Activated CD8-positive, alpha-beta T cell treated with anti-CD3 and anti-CD28 coated beads for 36 hours (primary cell): ENCODE data around the gene C10orf53. TPM values are rescaled to one million over a fixed set of nuclear protein-coding genes. Genes with fewer than 3 reads are reported as not detected.

Source experiments
- ATAC-seq: fragments of 200-7000 bp; cut with Tn5 transposase; one replicate; pipeline ENCODE4 v1.10.0; 2021; ENCODE audit warnings: mild to moderate bottlenecking, moderate library complexity
- CTCF ChIA-PET: fragments of 350-600 bp; sonication (Branson Sonifier 250); formaldehyde crosslinking; loops from one replicate; lab custom pipeline; 2021; ENCODE audit warnings: antibody characterized with exemption; lab: Charles Lee
- POLR2A ChIA-PET: fragments of 350-600 bp; sonication (Branson Sonifier 250); formaldehyde crosslinking; loops from one replicate; lab custom pipeline; 2021; ENCODE audit warnings: antibody characterized with exemption; lab: Charles Lee
- DNase-seq: peaks from one replicate; pipeline ENCODE4 v3.0.0-alpha.2; 2020
- H3K27ac Mint-ChIP-seq: one replicate; pipeline ENCODE4 v1.8.0; 2021; ENCODE audit warnings: mild to moderate bottlenecking, mixed read lengths
- H3K27me3 Mint-ChIP-seq: one replicate; pipeline ENCODE4 v1.8.0; 2021; ENCODE audit warnings: mixed read lengths
- H3K36me3 Mint-ChIP-seq: one replicate; pipeline ENCODE4 v1.8.0; 2021; ENCODE audit warnings: low read depth, mixed read lengths
- H3K4me1 Mint-ChIP-seq: one replicate; pipeline ENCODE4 v1.8.0; 2021; ENCODE audit warnings: low read depth, mixed read lengths
- H3K4me3 Mint-ChIP-seq: one replicate; pipeline ENCODE4 v1.8.0; 2021; ENCODE audit warnings: mild to moderate bottlenecking, moderate library complexity, mixed read lengths
- H3K9me3 Mint-ChIP-seq: one replicate; pipeline ENCODE4 v1.8.0; 2021; ENCODE audit warnings: mixed read lengths
- intact Hi-C: fragments of 100-400 bp; cut with micrococcal nuclease; formaldehyde crosslinking; loops from one replicate; pipeline ENCODE4 v1.10.0; 2022
- total RNA-seq, 2 experiments: library from RNA; stranded (reverse); gene quantifications; one replicate each; pipeline ENCODE4 v1.2.3, GENCODE V29; 2021
- TF ChIP-seq, protein P1 (sequence below): fragments of 200-600 bp; IDR thresholded peaks from one replicate; pipeline ENCODE4 v1.8.0; 2022; ENCODE audit warnings: antibody characterized with exemption, mild to moderate bottlenecking

The C10orf53 gene, protein sequence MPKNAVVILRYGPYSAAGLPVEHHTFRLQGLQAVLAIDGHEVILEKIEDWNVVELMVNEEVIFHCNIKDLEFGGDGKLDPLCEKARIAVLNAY
- not detected for total RNA-seq

DNA sequence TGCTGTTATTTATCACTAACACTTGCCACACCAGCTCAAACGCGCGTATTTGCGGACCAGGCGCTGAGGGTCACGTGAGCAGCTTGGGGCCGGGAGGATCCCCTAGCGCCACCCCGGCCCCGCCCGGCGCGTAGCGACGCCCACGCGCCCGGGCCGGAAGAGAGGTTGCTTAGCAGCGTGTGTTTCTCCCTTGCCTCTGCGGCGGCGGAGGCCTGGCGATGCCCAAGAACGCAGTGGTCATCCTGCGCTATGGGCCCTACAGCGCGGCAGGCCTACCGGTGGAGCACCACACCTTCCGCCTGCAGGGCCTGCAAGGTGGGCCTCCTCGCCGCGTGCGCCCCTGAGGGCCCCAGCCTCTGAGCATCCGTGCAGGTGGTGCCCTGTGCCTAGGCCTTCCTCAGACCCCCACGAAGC lies at the start of gene C10orf53:
TSS of gene C10orf53 (plus strand) at position 172 of the 414 bp plus-strand sequence. CDS start at position 219, 47 bp downstream.
- Mint-ChIP-seq H3K36me3 (no peaks in the 10 kb centered on the region), H3K9me3 (peaks cover 16% of the 10 kb centered on the region), H3K4me1 (no peaks in the 10 kb centered on the region), H3K27me3 (peaks cover 31% of the 10 kb centered on the region), H3K4me3 (no peak within 1 kb of the TSS), H3K27ac (no peak within 1 kb of the TSS)
- DNase-seq (peak; percentile 57), ATAC-seq (peak; percentile 80)
- POLR2A ChIA-PET: no interaction called here
- TF ChIP-seq, protein P1, sequence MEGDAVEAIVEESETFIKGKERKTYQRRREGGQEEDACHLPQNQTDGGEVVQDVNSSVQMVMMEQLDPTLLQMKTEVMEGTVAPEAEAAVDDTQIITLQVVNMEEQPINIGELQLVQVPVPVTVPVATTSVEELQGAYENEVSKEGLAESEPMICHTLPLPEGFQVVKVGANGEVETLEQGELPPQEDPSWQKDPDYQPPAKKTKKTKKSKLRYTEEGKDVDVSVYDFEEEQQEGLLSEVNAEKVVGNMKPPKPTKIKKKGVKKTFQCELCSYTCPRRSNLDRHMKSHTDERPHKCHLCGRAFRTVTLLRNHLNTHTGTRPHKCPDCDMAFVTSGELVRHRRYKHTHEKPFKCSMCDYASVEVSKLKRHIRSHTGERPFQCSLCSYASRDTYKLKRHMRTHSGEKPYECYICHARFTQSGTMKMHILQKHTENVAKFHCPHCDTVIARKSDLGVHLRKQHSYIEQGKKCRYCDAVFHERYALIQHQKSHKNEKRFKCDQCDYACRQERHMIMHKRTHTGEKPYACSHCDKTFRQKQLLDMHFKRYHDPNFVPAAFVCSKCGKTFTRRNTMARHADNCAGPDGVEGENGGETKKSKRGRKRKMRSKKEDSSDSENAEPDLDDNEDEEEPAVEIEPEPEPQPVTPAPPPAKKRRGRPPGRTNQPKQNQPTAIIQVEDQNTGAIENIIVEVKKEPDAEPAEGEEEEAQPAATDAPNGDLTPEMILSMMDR: no peak
- CTCF ChIA-PET: no interaction called here
- intact Hi-C loops: no loop called here

DNA sequence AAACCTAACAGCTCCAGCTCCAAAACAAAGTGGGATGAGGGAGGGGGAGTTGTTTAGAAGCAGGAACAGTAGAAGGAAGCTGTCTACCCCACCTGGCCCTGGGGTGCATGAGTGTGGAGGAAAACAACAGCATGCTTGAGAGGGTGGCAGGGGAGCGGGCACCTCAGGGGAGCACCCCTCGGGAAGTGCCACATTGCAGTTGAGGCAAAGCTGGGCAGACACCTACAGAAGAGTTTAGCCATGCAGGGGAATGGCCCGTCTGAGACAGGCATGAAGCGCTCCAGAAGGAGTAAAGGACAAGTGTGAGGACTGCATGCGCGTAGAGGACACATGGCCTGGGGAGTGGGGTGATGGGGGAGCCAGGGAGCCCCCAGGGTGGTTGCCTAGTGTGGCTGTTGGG lies 47.5 kb upstream of the C10orf53 start:
- no peak for DNase-seq
- intact Hi-C loops: no loop called here
- H3K27me3 Mint-ChIP-seq: no peaks in the 10 kb centered on the region

DNA sequence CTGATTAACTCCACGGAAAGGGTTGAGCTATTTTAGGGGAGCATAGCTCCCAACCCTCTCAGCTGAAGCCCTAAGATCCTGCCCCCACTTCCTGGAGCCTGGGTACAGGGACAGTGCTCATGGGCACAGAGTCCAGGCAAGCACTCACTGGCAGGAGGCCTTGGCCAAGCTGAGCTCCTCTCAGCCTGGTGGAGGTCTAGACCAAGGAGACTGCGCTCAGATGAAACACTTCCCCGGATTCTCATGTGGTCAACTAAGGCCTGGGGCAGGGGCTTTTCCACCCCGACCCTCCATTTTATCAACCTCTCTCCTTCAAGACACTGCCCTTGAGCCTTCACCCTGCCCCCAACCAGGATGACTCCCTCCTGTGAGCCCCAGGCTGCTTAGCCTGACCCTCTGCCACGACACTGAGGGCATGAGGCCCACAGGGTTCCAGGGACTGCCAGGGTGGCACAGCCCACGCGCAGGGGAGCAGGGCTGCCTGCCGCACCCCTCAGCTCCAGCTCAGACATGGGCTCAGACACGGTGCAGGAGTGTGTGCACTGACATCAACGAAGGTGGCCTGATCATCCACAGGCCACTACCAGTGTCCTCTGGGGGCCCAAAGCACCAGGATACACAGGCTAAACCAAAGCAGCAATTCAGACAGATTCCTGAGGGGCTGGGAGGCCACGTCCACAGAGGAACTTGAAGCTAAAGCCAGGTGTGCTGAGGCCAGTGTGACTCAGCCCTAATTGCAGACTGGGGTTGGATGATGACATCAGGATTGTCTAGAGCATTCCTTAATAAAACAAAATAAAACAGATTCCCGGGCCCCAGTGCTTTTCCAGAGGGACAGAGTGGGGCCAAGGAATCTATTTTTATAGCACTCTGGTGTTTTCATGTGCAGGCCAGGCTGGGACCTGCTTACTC lies 46.8 kb upstream of the C10orf53 start:
- TF ChIP-seq, protein P1: no peak

More for the DNA sequence above, 47.5 kb upstream of the C10orf53 start:
- TF ChIP-seq, protein P1: no peak
- no peaks in the 10 kb centered on the region for H3K36me3 Mint-ChIP-seq
- ATAC-seq: no peak
- no peak overlapping the region for H3K4me3 Mint-ChIP-seq
- H3K4me1 Mint-ChIP-seq: no peaks in the 10 kb centered on the region
- no peak overlapping the region for H3K27ac Mint-ChIP-seq
- H3K9me3 Mint-ChIP-seq: no peaks in the 10 kb centered on the region
- ChIA-PET CTCF (no interaction called here), POLR2A (no interaction called here)

DNA sequence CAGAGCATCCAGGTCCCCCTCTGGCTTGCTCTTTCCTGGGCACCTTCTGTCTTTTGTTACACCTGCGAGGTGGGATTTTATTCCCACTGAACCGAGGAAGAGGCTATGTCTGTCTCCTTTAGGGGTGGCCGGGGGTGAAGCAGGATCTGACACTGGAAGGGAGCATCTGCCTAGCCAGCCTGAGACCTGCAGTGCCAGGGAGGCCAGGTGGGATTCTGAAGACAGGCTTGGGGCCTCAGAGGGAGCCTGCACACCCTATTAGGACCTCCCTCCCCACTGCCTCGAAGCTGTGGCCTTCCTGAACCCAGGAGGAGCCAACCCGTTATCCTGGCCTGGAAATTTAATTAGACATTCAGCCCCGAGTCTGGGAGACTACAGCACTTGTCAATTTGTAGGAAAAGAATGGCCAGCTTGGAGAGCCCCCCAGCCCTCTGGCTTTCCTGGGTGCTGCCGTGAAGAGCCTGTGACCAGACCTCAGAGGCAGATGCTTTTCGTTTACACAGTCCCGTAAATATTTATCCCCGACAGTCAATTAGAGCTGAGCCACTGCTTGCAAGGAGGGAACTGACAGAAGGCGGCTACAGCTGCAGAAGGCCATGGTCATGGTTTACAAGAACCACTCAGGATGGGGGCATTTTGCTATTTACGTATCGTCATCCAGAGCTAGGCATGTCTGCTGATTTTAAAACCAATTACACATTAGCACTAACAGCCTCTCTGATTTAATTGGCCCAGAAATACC lies 46.0 kb upstream of the C10orf53 start:
- Mint-ChIP-seq H3K36me3 (no peaks in the 10 kb centered on the region), H3K9me3 (no peaks in the 10 kb centered on the region), H3K27ac (no peak overlapping the region), H3K4me3 (no peak overlapping the region), H3K27me3 (peaks cover 5% of the 10 kb centered on the region), H3K4me1 (no peaks in the 10 kb centered on the region)
- CTCF ChIA-PET: no interaction called here
- ATAC-seq: no peak
- POLR2A ChIA-PET: no interaction called here
- TF ChIP-seq, protein P1: no peak
- no peak for DNase-seq
- intact Hi-C loops: no loop called here

More for the DNA sequence above, 46.8 kb upstream of the C10orf53 start:
- intact Hi-C loops: no loop called here
- POLR2A ChIA-PET: no interaction called here
- Mint-ChIP-seq H3K36me3 (no peaks in the 10 kb centered on the region), H3K4me1 (no peaks in the 10 kb centered on the region), H3K9me3 (no peaks in the 10 kb centered on the region), H3K4me3 (no peak overlapping the region), H3K27me3 (peaks cover 3% of the 10 kb centered on the region), H3K27ac (no peak overlapping the region)
- DNase-seq: no peak
- ATAC-seq: no peak
- CTCF ChIA-PET: no interaction called here
